Measurements from ENCODE around the gene CALCOCO1.
A peak's percentile ranks its signal among the peaks of the same experiment; 100 is the strongest.

CALCOCO1 gene

DNA sequence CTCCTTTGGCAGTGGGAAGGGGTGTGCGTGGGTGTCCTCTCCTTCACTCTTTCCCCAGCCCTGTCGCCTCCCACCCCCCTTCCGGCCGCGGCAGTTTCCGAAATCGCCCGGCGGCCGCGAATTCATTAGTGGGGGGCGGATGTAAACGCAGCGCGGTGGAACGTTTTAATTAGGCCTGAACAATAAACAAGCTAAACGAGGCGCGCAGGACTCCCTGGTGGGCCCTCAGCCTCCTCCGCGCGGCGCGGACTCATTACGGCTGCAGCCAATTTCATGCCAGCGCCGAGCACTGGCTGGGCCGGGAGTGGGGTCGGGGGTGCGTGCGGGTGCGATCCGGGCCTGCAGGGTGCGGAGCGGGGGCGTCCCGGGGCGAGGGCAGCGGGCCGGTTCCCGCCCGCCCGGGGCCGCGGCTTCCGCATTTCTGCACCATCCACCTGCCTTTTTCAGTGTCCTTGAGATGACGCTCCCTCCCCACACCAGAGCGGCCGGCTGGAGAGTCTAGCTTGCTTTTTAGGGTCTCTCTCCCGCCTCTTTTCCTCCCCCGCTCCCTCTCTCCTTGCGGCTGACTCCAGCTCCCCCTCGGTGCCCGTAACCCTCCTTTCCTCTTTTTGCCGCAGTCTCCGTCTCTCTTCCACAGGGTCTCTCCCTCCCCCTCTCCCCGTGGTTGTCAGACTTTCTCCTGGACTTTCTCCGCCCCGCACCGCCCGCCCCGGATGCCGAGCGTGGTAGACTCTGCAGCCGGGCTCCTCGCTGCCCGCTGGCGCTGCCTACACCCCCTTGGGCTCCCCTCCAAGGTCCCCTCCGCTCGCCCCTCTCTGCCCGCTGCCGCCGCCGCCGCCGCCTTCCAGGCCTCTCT is 24.3 kb upstream of the CALCOCO1 start, which contains the start of gene CISTR:
Gene CISTR (minus strand): TSS at position 644 of the 856 bp plus-strand sequence.
- no peak for DNase-seq

DNA sequence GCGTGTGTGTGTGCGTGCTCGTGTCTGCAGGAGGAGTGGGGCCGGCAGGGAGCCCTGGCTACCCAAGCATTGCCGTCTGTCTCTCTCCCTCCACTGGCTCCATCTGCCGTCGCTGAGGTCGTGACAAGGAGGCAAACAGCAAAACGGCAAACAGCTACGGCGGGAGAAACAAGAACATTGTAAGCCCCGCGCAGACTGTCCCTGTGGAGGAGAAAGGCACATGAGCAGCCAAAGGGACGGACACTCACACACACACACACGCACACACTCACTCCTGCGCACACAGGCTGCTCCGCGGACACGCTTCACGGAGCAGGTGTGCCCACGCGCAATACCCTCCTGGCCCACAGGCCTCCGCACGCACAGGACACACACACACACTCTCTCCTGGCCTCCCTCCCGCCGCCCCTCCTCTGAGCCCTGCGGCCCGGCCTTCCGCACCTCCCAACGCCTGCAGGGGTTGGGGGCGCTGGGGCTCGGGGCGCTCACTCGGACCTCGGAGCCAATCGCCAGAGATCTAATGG is 23.6 kb upstream of the CALCOCO1 start:
- DNase-seq, result no peak

DNA sequence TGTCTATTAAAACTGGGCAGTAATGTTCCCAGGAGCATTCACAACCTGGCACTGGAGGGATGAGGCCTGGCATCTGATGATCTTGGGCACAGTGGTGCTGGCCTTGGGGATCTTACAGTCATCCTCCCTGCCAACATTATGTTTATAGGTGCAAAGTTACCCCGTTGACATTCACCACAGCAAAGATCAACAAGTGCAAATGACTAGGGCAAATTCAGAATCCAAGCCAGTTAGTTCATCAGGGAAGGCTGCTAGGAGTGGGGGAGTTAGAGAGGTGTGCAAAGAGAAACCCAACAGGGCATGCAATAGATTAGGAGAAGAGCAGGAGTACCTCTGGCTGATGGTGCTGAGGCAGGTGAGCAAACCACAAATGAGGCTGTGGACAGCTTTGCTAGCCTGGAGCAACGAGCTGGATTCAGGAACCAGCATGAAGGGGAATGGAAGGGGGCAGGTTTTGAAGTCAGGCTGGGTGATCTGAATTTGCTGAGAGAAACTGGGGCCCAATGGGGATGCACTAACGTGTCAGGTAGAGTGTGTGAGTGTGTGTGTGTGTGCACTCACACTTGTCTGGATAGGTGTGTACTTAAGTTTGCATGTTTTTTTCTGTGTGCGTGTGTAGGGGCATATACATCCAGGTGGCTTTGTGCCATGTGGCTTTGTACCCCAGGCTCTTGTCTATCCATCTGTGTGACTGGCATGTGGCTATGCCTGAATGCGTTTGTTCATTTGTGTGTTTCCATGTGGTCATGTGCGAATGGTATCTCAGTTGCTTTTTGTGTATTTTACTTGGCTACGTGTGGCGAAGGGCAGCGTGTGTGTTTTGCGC is 22.9 kb upstream of the CALCOCO1 start:
- no peak for DNase-seq

DNA sequence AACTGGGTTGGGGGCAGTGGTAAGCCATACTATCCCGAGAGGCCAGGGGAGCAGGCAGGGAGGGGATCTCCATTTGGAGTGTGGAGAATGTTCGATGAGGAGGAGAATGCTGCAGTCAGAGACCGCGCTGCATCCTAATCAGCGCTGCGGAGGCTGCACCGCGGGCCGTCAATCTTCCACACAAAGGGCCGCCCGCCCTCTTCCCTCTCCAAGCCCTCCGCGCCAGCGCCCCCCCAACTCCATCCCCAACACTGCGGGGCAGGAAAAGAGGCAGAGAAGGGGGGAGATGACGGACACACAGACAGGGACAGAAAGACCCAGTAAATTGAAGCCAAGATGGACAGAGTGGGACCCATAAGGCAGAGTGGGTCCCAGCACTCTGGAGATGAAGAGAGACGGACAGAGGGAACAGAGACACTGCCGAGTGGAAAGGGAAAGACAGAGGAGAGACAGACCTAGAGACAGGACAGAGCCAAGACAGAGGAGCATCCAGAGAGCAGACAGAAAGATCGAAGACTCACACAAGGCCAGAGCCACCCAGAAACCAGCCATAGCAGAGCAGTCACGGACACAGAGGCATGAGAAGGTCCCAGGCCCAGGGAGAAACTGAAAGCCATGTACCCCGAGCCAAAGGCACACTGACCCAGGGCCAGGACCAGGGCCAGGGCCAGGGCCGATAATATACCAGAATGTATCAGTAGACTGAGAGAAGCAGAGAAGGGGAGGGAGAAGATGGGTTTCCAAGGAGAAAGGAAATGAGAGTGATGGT is 21.0 kb upstream of the CALCOCO1 start:
- DNase-seq, result no peak

DNA sequence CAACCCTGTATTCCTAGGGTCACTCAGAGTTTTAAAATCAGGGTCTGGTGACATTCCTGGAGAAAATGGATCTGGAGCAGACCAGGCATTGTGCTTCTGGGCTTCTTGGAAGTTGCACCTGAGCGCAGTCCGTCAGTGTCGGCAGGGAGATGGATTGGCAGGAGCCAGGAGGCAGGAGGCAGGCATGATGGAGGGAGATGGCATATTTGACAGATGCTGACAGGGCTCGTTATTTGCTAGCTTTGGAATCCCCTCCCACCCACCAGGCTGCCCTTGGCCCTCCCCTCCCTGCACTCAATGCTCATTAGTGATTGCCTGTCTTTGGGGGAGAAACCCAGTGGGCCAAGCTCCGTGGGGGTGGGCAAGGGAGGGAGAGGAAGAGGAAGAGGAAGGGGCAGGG is 19.8 kb upstream of the CALCOCO1 start:
- no peak for DNase-seq

DNA sequence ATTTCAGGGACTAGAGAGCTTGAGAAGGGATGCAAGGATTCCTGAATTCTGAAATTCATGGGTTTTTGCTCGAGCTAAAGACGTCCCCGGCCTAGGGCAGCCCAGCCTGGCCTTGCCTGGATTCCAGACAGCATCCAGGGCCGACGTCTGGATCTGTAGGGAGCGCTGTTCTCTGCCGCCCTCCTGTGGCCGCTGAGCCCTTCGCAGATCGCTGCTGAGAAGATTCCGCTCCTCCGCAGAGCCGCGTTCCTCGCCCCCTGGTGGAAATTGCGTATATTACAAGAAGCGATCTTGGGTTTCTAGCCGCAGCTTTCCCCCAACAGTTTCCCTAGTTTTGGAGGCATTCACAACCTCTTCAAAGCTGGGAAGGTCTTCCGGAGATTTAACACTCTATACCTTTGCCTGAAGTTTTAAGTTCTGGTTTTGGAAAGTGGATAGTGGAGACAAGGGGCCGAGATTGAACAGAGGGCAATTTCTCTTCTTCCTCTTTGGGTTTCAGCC is 19.4 kb upstream of the CALCOCO1 start:
- peak; percentile 55 to 79 (median 73) for DNase-seq

DNA sequence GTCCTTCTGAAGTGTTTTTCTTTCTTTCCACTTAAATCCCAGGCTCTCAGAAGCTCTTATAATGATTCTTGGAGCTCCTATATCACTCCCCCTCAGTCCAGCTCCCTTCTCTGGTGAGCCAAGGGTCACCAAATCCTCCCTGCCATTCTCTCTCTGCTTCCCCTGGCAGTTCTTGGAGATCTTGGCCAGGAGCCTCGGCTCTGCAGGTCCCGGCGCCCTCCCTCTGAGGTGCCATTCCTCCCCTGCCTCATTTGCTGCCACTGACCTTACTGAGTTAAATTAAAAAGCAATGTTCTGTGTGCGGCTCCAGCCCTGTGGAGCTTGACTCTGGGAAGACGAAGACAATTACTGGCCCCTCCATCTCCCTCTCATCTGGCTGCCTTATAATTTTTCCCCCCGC is 17.5 kb upstream of the CALCOCO1 start:
- DNase-seq, result no peak

DNA sequence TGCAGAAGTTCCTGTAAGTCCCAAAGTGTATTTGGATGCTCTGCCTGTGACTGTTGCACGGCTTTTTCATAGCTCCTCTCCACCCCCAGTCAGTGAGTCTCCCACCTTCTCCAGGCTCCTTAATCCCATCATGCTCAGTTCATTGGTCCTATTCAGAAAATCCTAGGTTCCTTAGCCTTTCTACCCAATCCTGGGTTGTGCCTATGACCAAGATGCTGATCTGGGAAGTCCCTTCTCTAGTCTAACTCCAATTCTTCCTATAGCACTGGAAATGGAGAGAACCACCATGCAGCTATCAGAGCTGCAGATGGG is 16.8 kb upstream of the CALCOCO1 start:
- DNase-seq, result no peak

DNA sequence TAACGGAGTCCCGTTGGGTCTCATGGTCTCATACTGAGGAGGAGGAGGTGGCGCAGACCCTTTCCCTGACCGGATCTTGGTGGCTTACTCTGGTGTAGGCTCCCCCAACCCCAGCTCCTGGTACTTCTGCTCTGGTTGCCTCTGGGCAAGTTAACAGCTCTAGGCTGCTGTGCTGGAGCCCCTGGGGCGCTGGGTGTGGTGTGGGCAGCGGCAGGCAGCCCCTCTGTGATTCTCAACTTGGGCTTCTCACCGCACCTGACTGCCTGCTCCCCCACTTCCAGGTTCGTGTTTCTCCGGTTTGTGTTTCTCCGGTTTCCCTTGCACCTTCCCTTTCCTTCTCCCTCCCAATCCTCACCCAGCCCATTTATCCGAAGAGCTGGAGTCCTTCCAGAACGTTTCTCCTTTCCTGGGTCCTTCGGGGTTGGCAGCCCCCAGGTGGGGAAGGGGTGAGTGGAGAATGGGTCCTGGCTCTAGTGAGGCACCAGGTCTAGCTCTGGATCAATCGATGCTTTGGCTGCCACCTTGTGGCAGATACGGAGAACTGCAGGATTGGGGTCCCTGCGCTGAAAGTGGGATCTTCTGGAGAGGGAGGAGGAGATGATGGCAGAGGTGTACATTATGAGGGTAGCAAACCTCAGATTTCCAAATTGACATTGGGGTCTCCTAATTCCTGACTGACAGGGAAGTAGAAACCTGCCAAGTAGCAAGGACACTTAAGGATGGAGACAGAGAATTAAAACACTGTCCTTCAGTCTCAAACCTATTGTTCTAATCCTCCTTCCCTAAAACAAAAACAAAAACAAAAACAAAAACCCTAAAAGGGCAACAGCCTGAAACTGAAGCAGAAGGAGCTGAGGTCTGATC is 16.2 kb upstream of the CALCOCO1 start:
- DNase-seq, result peak in 3 of 4 experiments; percentile 30 to 46 (median 42)

DNA sequence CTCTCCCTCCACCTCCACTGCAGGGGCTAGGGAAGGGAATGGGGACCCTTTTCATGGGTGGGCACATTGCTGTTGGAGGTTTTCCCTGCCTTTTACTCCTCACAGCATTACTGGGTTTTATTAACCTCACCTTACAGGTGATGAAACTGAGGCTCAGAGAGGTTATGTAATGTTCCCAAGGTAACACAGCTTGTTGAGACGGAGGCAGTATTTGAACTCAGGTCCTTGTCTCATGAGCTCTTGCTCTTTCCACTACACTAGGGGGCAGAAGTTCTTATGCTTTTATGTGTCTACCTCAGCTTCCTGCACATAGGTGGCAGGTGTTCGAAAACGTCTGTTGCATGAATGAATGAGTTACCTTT is 12.9 kb upstream of the CALCOCO1 start:
- no peak for DNase-seq

DNA sequence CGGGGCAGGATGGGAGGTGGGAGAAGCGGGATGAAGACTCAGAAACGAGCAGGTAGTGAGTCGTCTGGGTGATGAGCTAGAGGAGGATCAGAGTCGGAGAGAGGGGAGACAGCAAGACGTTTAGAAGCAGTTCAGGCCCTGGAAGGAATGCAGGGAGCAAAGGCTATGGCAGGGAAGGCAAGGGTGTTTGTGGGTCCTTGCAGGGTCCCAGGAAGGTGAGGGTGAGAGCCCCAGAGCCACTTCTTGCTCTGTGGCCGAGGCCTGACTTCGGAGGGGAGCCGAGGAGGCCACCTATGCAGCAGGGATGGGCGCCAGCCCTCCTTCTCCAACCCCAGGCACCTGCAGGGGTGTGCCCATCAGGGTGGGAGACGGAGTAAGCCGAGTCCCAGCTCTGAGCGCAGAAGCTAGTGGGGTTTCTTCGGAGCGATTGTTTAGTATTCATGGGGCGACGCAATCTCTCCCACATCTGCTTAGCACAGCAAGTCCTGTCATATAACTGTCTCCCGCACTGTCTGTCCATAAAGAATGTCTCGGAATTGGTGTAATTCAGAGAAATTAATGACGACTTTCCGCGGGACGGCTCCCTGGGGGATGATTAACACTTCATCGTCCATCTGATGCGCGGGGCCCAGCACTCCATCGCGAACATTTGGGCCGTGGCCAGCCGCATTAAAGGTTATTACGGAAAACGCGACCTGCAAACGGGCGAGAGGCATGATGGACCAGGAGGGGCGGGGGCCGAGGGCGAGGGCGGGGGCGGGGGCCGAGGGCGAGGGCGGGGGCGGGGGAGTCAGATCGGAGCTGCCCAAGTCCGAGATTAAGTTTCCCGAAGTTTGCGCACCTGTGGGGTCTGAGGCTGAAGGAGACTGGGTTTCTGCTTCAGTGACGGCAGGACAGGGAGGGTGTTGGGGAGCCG is 12.2 kb upstream of the CALCOCO1 start:
- DNase-seq, result no peak

DNA sequence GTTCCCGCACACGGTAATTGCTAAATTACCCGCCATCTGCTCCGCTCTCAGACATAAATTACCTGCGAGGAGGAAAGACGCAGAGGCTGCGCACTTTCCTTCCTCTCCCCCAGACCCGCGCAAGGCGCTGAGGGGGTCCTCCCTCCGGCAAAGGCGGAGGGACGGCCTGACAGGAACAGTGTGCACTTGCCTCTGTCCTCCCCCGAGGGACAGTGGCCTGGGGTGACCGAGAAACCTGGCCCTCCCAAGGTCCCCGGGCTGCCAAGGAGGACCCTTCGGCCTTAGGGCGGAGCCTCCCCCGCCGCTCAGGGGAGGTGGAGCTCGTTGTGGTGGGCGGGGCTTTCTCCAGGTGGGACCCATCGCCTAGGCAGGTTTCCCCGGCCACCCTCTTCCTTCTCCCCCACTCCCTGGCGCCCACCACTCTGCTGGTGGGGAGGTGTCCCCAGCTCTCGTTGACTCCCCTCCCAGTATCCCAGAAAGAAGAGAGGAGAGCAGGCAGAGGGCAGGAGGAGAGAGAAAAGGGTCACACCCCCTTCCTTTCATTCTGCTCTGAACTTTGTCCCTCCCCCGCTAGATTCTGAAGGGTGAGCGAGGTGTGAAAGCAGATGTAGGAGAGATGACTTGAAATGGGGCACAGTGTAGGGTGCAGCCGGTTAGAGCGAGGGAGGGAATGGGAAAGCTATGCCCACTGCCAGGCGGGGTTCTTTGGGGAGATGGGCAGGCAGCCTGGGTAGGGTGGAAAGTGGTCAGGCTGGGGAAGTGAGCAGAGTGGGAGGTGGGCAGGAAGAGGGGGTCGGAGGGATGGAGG is 11.4 kb upstream of the CALCOCO1 start:
- DNase-seq, result peak in 3 of 4 experiments; percentile 16 to 56 (median 21)

DNA sequence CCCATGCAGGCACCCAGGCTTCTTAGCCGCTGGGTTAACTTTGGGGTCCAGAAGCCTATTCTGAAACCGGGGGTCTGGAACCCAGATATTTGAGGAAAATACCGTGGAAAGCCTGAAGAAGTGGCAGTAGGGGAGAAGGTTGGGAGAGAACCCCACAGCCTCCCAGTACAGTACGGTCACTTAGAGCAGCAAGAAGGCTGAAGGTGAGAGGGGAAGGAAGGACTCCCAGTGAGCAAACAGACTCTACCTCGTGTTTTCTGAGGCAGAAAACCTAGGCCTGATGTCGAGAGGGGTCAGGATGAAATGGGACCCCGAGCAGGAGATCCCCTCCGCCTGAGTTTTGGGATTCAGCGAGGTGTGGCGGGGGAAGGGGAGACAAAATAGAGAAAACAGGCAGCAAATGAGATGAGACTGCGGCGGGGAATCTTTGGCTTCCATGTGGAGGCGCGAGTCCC is 10.7 kb upstream of the CALCOCO1 start:
- no peak for DNase-seq

DNA sequence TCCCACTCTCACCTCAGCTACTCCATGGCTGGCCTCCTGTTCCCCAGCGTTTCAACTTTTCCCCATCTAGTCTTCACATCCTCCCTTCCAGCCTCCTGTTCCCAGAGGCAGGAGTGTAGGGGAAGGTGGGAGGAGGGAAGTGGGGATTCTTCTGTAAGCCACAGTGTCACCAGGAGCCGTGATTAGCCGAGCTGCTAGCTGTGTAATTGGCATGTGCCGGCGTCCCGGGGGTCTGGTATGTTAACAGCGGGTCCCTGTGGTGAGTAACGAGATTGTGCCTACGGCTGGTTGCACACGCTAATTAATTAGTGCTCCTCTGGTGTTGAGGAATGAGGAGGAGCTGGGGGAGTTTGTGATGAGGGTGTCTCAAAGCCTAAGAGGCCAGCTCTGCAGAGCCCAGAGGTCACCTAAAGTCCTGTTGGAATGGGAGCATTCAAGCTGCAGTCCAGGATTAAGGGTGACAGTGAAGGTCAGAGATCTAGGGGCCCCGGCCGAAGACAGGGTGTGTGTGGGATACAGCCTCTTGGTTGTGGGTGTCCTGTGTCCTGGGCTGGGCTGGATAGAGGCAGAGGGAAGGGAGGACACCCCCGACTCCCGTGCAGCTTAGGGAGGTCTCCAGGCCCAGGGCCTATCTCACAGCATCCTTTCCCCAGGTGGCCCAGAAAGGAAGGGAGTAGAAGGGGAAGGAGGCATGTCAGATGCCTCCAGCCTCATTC is 10.0 kb upstream of the CALCOCO1 start:
- DNase-seq, result no peak

DNA sequence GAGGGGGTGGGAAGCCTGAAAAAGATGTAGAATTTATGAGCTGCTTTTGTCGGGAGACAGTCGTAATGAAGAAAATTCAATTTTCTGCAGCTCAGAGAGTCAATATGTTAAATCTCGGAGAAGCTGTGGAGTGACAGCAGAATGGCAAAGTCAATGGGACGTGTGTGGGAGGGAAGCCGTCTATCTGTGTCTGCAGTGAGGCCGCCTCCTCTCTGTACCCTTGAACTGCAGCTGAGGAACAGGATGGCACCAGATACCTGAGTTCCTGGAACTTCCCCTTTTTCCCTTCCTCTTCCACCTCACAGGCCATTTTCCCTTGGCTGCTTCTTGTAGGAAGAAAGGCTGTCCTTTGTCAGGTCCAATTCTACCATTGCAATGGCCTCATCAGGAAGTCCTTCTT is 9.3 kb upstream of the CALCOCO1 start:
- no peak for DNase-seq

DNA sequence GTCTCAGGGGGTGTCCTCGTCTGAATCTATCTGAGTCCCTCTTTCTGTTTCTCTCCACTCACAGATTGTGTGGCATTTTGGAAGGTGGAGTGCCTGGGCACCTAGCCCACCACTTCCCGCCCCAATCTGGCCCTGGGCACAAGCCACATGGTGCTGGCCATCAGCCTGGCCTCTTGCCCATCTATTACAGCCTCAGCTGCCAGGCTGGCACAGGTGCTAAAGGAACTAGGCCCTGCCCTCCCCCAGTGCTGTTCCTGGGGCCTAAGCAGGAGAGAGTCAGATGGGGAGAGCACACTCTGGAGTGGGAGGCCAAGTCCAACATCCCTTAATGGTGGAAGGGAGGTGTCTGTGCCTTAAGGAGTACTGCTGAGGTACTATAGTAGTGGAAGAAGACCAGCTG is 8.3 kb upstream of the CALCOCO1 start:
- no peak for DNase-seq

DNA sequence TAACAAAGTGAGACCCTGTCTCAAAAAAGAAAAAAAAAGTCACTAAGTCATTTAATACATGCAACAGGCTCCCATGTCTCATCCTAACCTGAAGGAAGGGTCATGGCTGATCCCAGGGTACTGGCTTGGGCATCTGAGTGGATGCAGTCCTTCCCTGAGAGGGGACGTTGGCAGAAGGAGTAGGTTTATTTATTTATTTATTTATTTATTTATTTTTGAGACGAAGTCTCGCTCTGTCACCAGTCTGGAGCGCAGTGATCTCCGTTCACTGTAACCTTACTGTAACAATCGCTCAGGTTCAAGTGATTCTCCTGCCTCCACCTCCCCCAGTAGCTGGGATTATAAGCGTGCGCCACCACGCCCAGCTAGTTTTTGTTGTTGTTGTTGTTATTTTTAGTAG is 7.2 kb upstream of the CALCOCO1 start:
- no peak for DNase-seq

DNA sequence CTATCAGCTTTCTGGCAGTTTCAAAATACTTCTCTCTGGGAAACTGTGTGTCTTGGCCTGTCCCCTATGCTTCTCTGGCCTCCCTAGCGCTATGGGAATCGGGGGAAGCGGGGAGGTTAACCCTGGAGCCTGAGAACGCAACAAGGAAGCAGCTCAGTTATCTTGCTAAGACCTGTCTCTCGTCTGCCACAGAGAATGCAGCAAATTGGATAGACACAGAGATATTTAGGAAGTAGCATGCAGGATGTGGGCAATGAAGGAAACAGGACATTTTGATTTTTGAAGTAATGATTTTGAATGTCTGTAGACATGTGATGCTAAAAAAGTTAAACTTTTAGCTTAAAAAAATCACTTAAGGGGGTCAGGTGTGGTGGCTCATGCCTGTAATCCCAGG is 6.6 kb upstream of the CALCOCO1 start:
- DNase-seq, result no peak
